SH-SY5Y (cell line): ENCODE data around the gene CFAP77.

ENCODE experiments used
- GATA2 ChIP-seq: IDR thresholded peaks from 2 replicates; pipeline ENCODE4 v1.6.1; 2011; ENCODE audit warnings: mild to moderate bottlenecking, low read depth, low read length
- GATA3 ChIP-seq: IDR thresholded peaks from 2 replicates; pipeline ENCODE4 v1.6.1; 2011; ENCODE audit warnings: low read depth, mild to moderate bottlenecking, low read length, moderate library complexity

Gene CFAP77

DNA sequence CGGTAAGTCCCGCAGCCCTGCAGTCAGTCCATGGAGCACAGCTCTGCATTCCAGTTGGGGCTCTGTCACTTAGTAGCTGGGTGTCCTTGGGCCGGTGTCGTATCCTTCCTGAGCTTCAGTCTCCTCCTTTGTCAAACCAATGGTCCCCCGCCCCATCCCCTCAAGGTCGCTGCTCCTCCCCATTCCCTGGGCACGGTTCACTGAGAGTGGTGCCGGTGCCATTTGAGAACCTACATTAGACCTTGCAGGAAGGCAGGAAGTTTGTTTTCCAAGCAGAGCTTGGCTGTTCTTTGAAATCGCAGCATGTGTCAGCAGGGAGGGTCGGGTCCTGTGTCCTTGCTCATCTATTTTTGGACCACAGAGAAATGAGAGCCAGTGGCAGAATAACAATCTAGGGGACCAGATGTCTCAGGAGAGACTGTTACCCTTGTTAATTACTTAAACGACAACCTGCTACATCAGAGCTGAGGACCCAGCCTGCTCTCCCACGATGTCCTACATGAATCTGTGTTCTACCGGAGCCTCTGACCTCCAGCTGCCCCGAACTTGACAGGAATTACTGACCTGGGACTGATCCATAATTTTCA is 150.7 kb downstream of the CFAP77 start:
- TF ChIP-seq GATA3 (no peak), GATA2 (no peak)

DNA sequence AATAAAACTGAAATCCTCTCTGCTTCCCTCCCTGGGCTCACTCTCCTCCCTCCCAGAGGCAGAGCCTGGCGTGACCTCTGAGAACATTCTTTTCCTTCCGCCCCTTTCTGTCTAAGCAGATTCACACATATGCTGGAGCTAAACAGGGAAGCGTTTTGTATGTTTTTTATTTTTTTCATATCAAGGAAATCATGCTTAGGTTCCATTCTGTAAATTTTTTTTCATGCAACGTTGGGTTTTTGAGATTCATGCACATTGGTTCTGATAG is 152.2 kb downstream of the CFAP77 start:
- TF ChIP-seq GATA2 (no peak), GATA3 (no peak)

DNA sequence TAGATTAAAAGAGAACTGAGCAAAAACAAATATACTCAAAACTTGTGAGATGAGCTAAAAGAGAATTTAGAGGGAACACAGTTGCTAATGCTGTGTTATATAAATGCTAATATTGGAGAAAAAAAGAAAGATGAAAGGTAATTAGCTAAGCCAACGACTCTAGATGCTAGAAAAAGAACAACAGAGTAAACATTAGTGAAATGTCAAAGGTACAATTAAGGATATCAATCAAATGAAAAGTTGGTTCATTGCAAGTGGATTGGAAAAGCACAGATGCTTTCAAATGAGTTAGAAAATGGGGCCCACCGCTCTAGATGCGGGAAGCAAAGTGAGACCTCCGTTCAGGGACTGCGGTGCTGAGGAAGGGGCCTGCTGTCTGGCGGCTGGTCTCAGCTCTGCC is 154.5 kb downstream of the CFAP77 start:
- TF ChIP-seq GATA3 (no peak), GATA2 (no peak)

DNA sequence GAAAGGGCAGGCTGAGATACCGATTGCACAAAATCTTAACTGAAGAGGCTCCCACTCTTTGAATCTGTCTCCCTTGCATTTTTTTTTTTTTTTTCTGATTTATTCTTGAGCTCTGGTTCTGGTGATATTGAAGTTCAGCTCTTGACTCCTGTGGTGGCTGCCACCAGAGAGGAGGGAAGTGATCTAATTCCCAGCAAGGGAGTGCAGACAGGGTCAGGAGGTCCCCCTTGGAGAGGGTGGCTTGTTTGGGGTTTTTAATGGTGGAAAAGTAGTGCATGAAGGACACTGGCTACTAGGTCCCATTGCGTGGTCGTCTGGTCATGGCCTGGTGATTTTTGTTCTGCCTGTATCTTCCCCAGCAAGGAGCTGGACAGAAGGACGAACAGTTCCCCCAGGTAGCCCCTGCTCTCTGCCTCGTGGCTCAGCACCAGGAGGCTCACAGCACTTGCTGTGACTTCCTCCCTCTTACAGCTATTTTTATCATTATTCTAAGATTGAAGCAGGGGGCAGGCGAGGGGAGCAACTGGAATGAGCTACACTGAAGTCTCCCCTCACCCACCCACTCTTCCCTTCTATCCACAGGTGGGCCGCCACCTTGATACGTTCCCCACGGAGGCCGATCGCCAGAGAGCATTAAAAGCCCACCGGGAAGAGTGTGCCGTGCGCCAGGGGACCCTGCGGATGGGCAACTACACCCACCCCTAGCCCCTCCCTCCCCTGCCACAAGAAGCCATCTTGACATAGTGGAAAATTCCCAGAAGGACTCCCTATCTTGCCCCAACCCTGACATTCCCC is 162.0 kb downstream of the CFAP77 start:
- TF ChIP-seq GATA3 (no peak), GATA2 (no peak)

DNA sequence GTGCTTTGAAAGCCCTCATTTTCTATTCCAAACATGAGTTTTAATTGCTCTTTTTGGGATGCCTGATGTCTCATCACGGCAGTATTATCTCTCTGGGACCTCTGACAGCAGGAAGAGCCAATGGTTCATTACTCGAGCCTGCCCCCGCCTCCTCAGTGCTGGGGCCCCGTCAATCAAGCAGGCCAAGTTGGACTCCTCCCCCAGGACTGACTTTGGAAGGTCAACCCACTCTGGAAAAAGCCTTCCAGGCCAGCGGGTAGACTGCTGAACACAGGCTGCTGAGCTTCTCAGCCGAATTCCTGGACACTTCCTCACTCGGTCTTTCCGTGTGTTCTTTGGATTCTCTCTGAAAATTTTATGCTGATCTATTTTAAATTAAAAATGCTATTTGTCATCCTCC is 162.9 kb downstream of the CFAP77 start:
- no peak for TF ChIP-seq GATA2
- TF ChIP-seq GATA3 = no peak

DNA sequence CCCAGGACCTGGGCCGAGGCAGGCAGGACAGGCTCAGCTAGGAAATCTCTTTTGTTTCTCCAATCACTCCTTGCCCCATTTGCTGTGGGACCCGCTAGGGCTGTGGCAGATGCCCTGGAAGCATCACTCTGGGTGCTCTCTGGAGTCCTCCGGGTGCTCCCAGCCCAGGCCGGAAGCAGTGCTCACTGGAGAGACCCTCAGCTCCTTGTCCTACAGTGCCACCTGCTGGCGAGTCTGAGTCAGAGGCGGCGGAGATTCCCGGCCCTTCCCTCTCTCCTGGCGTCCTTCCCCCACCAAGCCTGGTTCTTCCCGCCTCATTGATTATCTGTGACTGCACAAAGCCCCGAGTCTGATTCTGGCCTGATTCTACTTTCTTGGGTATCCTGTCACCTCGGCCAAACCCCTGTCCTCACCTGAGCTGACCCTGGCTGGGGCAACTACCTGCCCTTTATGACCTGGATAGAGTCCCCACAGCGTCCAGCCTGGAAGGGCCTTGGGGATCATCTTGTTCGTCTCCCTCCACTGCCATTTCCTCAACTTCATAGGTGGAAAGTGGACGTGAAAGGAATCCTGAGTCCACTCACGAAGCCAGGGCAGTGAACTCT is 165.1 kb downstream of the CFAP77 start:
- TF ChIP-seq GATA2 (no peak), GATA3 (no peak)

DNA sequence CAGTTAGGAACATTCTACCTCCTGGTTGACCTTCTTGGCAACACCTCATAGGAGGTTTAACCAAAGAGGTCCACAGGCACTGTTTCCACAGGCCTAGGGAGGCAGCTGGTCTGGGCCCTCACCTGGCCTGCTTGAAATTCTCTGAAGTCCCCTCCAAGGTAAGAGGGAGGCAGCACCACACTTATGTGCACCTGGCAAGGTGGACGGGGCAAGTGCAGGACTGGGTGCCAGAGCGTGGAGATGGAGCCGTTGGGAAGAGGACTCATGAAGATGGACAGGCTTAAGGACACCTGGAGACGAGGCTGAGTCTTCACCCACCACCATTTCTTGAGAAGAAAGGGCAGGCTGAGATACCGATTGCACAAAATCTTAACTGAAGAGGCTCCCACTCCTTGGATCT is 165.8 kb downstream of the CFAP77 start:
- no peak for TF ChIP-seq GATA2
- TF ChIP-seq GATA3 = no peak

DNA sequence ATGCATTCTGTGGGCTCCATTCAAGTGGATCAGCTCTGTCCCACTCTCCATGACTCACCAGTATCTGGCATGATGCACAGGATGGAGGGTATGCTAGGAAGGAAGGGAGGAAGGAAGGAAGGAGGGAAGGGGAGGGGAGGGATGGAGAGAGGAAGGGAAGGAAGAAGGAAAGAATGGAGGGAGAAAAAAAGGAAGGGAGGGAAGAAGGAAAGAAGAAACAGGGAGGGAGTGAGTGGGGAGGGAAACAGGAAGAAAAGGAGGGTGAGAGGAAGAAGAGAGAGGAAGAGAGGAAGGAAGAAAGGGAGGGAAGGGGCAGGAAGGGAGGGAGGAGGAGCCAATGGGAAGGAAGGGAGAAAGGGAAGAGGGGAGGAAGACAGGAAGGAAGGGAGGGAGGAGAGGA is 167.1 kb downstream of the CFAP77 start:
- no peak for TF ChIP-seq GATA3

DNA sequence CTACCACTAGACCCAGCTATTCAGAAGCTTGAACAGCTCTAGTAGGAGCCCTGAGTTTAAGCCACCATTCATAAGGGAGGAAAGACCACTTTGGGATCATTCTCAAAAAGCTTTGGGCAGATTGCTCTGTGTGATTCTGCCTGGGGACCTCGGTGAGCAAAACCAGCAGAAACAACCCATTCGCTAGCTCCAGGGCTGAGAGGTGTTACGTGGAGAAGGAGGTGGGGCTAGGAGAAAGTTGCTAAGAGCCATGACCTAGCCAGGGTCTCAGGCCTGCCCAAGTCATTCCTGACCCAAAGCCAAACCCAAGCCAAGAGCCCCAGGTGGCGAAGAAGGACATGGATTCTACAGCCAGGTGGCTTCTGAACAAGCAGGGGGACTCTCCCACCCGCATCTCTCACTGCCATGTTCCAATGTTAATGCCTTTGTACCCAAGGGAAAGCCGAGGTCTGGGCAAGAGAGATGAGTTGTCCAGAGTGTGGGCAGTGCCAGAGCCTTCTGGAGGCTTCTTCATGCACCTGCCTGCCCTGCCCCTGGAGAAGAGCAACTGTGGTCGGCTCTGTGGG is 168.4 kb downstream of the CFAP77 start:
- TF ChIP-seq GATA2 (no peak), GATA3 (no peak)

DNA sequence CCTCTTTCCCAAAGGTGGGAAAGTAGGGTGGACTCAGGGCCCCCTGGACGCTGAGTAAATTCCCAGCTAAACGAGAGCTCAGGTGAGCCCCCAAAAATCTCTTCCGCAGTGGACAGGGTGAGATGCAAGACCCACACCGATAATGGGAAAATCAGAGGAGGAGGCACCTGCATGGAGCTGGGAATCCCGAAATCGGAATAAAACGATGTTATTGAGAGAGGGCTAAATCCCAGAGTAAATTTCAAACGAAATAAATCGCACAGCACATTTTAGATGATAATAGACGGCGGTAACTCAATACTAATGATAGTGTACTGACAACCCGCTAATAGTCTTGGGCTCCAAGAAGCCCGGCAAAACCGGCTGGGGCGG is 169.4 kb downstream of the CFAP77 start:
- TF ChIP-seq GATA2 = no peak
- no peak for TF ChIP-seq GATA3

DNA sequence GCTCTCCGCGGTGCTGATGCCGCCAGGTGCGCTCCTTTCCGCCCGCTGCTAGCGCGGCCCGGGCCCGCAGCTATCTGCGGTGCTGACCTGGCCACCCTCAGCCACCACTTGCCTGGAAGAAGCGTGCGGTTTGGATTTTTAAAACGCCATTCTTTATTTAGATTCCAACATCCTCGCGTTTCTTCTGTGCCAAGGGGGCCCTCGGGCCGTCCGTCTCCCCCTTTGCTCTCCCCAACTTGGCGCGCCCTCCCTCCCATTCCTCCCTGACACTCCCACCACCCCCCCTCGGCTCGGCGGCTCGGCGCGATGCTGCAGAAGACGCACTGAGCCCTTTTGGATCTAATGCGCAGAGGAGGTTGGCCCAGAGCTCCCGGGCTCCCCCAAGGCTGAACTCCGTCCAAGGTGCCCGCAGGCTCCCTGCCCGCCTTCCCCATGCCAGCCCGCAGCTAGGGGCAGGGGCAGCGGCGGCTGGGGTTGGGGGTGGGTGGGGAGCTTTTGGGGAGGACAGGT is 172.3 kb downstream of the CFAP77 start, which contains the start of gene BARHL1:
Gene BARHL1 (plus strand): TSS at position 331 of the 510 bp plus-strand sequence. CDS start 192 bp downstream, outside the sequence.
- TF ChIP-seq GATA3 = no peak
- no peak for TF ChIP-seq GATA2

DNA sequence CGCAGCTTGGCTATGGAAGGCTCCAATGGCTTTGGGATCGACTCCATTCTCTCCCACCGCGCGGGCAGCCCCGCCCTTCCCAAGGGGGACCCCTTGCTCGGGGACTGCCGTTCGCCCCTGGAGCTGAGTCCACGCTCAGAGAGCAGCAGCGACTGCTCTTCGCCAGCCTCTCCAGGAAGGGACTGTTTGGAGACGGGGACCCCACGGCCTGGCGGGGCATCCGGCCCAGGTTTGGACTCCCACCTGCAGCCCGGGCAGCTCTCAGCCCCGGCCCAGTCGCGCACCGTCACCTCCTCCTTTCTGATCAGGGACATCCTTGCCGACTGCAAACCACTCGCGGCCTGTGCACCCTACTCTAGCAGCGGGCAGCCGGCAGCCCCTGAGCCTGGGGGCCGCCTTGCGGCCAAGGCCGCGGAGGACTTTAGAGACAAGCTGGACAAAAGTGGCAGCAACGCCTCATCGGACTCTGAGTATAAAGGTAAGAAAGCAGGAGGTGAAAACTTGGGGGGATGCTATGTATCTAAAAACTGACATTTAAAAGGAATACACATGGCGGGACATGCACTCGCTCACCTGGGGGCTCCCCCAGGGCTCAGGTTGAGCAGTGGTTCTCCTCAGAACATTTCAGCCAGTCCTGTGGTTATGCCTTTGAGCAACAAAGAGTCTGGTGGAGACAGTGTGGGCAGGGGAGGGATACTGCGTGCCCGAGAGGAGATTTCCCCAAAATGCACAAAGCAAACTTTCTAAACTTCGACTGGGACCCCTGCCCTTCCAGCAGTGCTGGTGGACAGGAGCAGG is 173.0 kb downstream of the CFAP77 start:
- no peak for TF ChIP-seq GATA3
- TF ChIP-seq GATA2 = no peak

DNA sequence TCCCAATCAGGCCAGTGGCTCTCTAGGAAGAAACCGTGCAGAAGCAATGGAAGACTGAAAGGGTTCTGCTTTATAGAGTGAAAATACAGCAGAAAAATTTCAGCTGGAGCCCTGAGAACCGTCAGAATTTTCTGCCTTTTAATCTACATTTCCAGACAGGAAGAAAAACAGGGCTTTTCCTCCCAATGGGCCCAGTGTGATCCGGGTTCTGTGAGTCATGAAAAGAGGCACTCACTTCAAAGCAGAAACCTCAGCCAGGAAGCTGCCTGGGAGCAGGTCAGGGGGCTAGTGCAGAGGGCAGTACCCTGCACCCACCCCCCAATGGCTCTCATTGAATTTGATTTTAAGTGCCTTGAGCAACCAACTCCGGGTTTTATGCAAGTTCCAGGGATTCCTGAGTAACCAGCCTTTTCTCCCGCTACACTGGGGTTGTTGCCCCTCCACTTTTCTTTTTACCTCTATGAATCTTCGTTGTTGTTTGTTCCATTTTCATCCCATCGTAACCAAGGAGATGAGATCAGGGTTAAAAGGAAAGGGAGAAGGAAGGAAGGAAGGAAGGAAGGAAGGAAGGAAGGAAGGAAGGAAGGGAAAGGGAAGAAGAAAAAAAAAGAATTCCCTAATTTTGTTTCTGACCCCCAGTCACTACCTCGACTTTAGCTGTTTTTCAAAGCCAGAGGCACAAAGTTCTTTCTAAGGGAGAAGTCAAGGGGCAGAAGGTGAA is 173.7 kb downstream of the CFAP77 start:
- TF ChIP-seq GATA2 = no peak
- no peak for TF ChIP-seq GATA3
